Prostate gland (tissue), 2 donors: ENCODE results near the gene ALDH1B1. TPM values are rescaled to one million over a fixed set of nuclear protein-coding genes. Genes with fewer than 3 reads are reported as not detected.
"Not testable (repeated sequence)": the region's sequence is repeated elsewhere in the genome, so short reads cannot be mapped to it uniquely, and the experiment has no call there.

Experiments used
- DNase-seq: peaks from one replicate; pipeline ENCODE4 v3.0.0-alpha.2; 2019; ENCODE audit warnings: low spot score
- H3K27ac ChIP-seq, 2 donors: fragments of 200-600 bp; sonication (generic); 2 replicates each; pipeline ENCODE4 v1.5.1; 2017 to 2019
- H3K27me3 ChIP-seq: fragments of 200-600 bp; sonication (generic); replicated peaks from 2 replicates; pipeline ENCODE4 v1.5.1; 2019; ENCODE audit not compliant: insufficient read depth
- H3K36me3 ChIP-seq, 2 donors: fragments of 200-600 bp; sonication (generic); 1 replicate in 1 of 2; 2 replicates in 1 of 2; pipeline versions ENCODE4 v1.5.1 to v1.8.1; 2017 to 2019
- H3K4me1 ChIP-seq: fragments of 200-600 bp; sonication (generic); replicated peaks from 2 replicates; pipeline ENCODE4 v1.5.1; 2019
- H3K4me3 ChIP-seq, 2 donors: fragments of 200-600 bp; sonication (generic); 2 replicates each; pipeline ENCODE4 v1.5.1; 2017 to 2019
- H3K9me3 ChIP-seq: fragments of 200-600 bp; sonication (generic); 2 replicates; pipeline ENCODE4 v1.5.1; 2017
- CTCF ChIP-seq, 4 experiments: fragments of 200-600 bp in 2 of 4; fragments of 450-650 bp in 2 of 4; sonication (generic) in 2 of 4; IDR thresholded peaks; 1 replicate in 3 of 4; 2 replicates in 1 of 4; pipeline ENCODE4 v1.5.1; 2016 to 2019; ENCODE audit warnings: antibody characterized with exemption in 4 of 4, mild to moderate bottlenecking in 2 of 4, moderate library complexity in 2 of 4
- POLR2A ChIP-seq: fragments of 450-650 bp; IDR thresholded peaks from one replicate; pipeline ENCODE4 v1.6.1; 2016; ENCODE audit warnings: antibody characterized with exemption, mild to moderate bottlenecking
- POLR2AphosphoS5 ChIP-seq: sonication (generic); formaldehyde crosslinking; IDR thresholded peaks from one replicate; pipeline ENCODE4 v1.6.1; 2017; ENCODE audit warnings: antibody characterized with exemption
- WGBS: methylation state at CpG from one replicate; pipeline ENCODE4 v1.1.5; 2018; 5-methylcytosine and 5-hydroxymethylcytosine counted together
- intact Hi-C: fragments of 100-400 bp; cut with DNase I; formaldehyde crosslinking; loops from one replicate; pipeline ENCODE4 v1.14.2; 2022
- total RNA-seq, 2 donors: library from RNA; depleted of rRNA; stranded (reverse); fragments of >200 nt; gene quantifications; one replicate each; pipeline ENCODE4 v1.1.0, GENCODE V29; 2016

ALDH1B1 gene
- total RNA-seq, 2 donors from 2014 or later, result 42.5 to 88.8 TPM

- Histone ChIP-seq H3K27ac (peak overlapping the region; percentile 64 to 77), H3K36me3 (no peaks in the 10 kb centered on the region), H3K9me3 (no peaks in the 10 kb centered on the region), H3K4me1 (peaks cover 5% of the 10 kb centered on the region), H3K27me3 (no peaks in the 10 kb centered on the region), H3K4me3 (peak overlapping the region; percentile 65 to 67)
- intact Hi-C loops, result loop anchor here (10.0 kb wide), 1 partner anchor 908 kb away; the partner anchor contains the start of gene POLR1E
- TF ChIP-seq POLR2A (no peak), CTCF (IDR thresholded peaks at IDR 0.05) (no peak), POLR2AphosphoS5 (no peak)
- no peak for DNase-seq
- WGBS, result 10% methylated on average over 9 of the region's 9 CpGs
These were observed 760 bp downstream of the ALDH1B1 start for GRCh38 chr9:38393128-38393796.

- Histone ChIP-seq H3K27me3 (no peaks in the 10 kb centered on the region), H3K4me3 (no peak overlapping the region), H3K27ac (no peak overlapping the region), H3K9me3 (no peaks in the 10 kb centered on the region), H3K4me1 (peaks cover 5% of the 10 kb centered on the region), H3K36me3 (no peaks in the 10 kb centered on the region)
- intact Hi-C loops, result loop anchor here (10.0 kb wide), 1 partner anchor 910 kb away; the partner anchor contains the start of gene POLR1E
- no peak for DNase-seq
- TF ChIP-seq POLR2AphosphoS5, result no peak
- no peak for TF ChIP-seq CTCF (IDR thresholded peaks at IDR 0.05)
- TF ChIP-seq POLR2A, result no peak
- 75% methylated on average over 9 of the region's 9 CpGs for WGBS
These were observed 1.9 kb downstream of the ALDH1B1 start for GRCh38 chr9:38394416-38394815.

GRCh38 chr9:38395653-38396370, 3.3 kb downstream of the ALDH1B1 start:
- 96% methylated on average over 21 of the region's 30 CpGs for WGBS
- intact Hi-C loops, result loop anchor here (5.0 to 10.0 kb wide), 2 partner anchors 324 to 911 kb away; partner anchors contain the start of gene POLR1E
- TF ChIP-seq CTCF (IDR thresholded peaks at IDR 0.05), result no peak
- TF ChIP-seq POLR2AphosphoS5, result no peak
- no peak for TF ChIP-seq POLR2A
- no peak for DNase-seq
- Histone ChIP-seq H3K27ac (no peak overlapping the region), H3K36me3 (no peaks in the 10 kb centered on the region), H3K9me3 (no peaks in the 10 kb centered on the region), H3K27me3 (no peaks in the 10 kb centered on the region), H3K4me1 (peaks cover 5% of the 10 kb centered on the region), H3K4me3 (no peak overlapping the region)

GRCh38 chr9:38396371-38396671, 3.8 kb downstream of the ALDH1B1 start:
- Histone ChIP-seq H3K4me1 (peaks cover 5% of the 10 kb centered on the region), H3K27ac (no peak overlapping the region), H3K36me3 (no peaks in the 10 kb centered on the region), H3K4me3 (no peak overlapping the region), H3K27me3 (no peaks in the 10 kb centered on the region), H3K9me3 (no peaks in the 10 kb centered on the region)
- no peak for DNase-seq
- 89% methylated on average over 10 of the region's 10 CpGs for WGBS
- intact Hi-C loops, result loop anchor here (5.0 to 10.0 kb wide), 2 partner anchors 324 to 912 kb away; partner anchors contain the start of gene POLR1E
- TF ChIP-seq POLR2A, result no peak
- no peak for TF ChIP-seq CTCF (IDR thresholded peaks at IDR 0.05)
- TF ChIP-seq POLR2AphosphoS5, result no peak

- not testable (repeated sequence) for DNase-seq, H3K9me3 ChIP-seq, H3K4me3 ChIP-seq, H3K36me3 ChIP-seq, H3K27me3 ChIP-seq, H3K4me1 ChIP-seq, H3K27ac ChIP-seq
- 84% methylated on average over 1 of the region's 1 CpG for WGBS
- intact Hi-C loops, result loop anchor here (5.0 to 10.0 kb wide), 2 partner anchors 327 to 914 kb away; partner anchors contain the start of gene POLR1E
These were observed 6.7 kb downstream of the ALDH1B1 start for GRCh38 chr9:38399191-38399590.
